ENCODE measurements around the gene PSKH1. TPM values are rescaled to one million over a fixed set of nuclear protein-coding genes. Genes with fewer than 3 reads are reported as not detected.
A peak's percentile ranks its signal among the peaks of the same experiment; 100 is the strongest.
"Not testable (repeated sequence)": the region's sequence is repeated elsewhere in the genome, so short reads cannot be mapped to it uniquely, and the experiment has no call there.

Gene PSKH1
- total RNA-seq, 1 experiment from 2014 or later, result 21.7 TPM

DNA sequence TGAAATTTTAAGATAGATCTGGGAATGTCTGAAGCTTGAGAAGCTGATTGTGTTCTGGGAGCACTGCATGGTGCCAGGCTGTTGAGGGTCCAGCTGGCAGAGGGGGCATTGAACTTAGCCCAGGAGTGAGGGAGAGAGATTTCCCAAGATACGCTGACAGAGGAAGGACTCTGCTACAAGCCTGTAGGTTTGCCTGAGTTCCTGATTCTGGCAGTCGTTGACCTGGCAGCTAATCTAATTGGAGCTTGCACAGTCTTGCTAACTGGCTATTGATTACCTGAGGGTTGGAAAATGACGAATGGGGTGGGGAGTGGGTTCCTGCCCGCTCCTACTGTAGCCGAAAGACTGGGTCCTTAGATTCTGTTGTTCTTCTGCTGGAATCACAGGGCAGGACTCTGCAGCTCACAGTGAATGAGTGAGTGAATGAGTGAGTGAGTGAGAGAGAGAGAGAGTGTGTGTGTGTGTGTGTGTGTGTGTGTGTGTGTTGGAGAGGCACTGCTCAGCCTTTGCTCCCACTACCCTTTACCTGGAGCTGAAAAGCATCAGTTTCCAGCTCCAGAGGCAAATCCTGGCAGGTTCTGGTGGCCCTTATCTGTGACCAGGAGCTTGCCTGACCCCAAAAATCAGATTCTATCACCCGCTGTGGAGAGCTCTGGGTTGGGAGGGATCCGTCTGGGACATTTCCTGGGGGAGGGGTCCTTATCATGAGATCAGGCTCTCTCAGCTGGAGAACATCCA lies 21.9 kb downstream of the PSKH1 start:
- Mint-ChIP-seq H3K27me3 (ENCODE audit: insufficient read depth, unreplicated experiment) (no peaks in the 10 kb centered on the region), H3K4me1 (ENCODE audit: insufficient read depth, unreplicated experiment) (peaks cover 15% of the 10 kb centered on the region), H3K4me3 (ENCODE audit: unreplicated experiment) (no peak overlapping the region), H3K27ac (ENCODE audit: low read depth, unreplicated experiment) (no peak overlapping the region), H3K36me3 (ENCODE audit: insufficient read depth, unreplicated experiment) (peaks cover 29% of the 10 kb centered on the region), H3K9me3 (ENCODE audit: unreplicated experiment) (no peaks in the 10 kb centered on the region)
- intact Hi-C loops (cut with micrococcal nuclease), result loop anchor here (5.0 kb wide), 1 partner anchor 73 kb away; the partner anchor contains the start of gene THAP11
- ChIA-PET CTCF (interaction anchor here (0.6 to 1.6 kb wide), 10 partner anchors 12 to 606 kb away, joined by 3 to 4 read pairs (median 3); no protein-coding TSS in a partner anchor), POLR2A (interaction anchor here (0.7 to 1.9 kb wide), 4 partner anchors 14 to 151 kb away, joined by 3 to 7 read pairs (median 3); partner anchors contain the start of genes PSKH1 and PSMB10)
- no peak for DNase-seq (ENCODE audit: unreplicated experiment)
- TF ChIP-seq, protein P1, sequence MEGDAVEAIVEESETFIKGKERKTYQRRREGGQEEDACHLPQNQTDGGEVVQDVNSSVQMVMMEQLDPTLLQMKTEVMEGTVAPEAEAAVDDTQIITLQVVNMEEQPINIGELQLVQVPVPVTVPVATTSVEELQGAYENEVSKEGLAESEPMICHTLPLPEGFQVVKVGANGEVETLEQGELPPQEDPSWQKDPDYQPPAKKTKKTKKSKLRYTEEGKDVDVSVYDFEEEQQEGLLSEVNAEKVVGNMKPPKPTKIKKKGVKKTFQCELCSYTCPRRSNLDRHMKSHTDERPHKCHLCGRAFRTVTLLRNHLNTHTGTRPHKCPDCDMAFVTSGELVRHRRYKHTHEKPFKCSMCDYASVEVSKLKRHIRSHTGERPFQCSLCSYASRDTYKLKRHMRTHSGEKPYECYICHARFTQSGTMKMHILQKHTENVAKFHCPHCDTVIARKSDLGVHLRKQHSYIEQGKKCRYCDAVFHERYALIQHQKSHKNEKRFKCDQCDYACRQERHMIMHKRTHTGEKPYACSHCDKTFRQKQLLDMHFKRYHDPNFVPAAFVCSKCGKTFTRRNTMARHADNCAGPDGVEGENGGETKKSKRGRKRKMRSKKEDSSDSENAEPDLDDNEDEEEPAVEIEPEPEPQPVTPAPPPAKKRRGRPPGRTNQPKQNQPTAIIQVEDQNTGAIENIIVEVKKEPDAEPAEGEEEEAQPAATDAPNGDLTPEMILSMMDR (IDR thresholded peaks at IDR 0.05; ENCODE audit: unreplicated experiment), result no peak
- no TSS peak for BruUV-seq (replicated peaks)

DNA sequence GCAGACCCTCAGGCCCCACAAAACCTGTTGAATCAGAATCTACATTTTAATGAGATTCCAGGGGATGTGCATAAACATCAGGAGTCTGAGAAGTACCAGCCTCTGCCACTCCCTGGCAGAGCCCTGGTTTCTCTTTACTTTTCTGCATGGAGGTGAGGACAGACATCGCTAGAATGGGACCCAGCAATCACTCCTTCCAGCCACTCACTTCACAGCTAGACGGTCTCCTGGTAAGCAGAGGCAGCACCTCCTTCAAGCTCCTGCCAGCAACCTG lies 22.4 kb downstream of the PSKH1 start:
- H3K4me1 Mint-ChIP-seq (ENCODE audit: insufficient read depth, unreplicated experiment), result peaks cover 15% of the 10 kb centered on the region
- not testable (repeated sequence) for BruUV-seq (replicated peaks); DNase-seq (ENCODE audit: unreplicated experiment); H3K27me3 Mint-ChIP-seq (ENCODE audit: insufficient read depth, unreplicated experiment); H3K4me3 Mint-ChIP-seq (ENCODE audit: unreplicated experiment); H3K27ac Mint-ChIP-seq (ENCODE audit: low read depth, unreplicated experiment); H3K9me3 Mint-ChIP-seq (ENCODE audit: unreplicated experiment)
- ChIA-PET CTCF (interaction anchor here (0.6 to 1.6 kb wide), 7 partner anchors 11 to 607 kb away, joined by 3 to 4 read pairs (median 3); no protein-coding TSS in a partner anchor), POLR2A (interaction anchor here (0.7 to 1.9 kb wide), 4 partner anchors 14 to 151 kb away, joined by 3 to 7 read pairs (median 3); partner anchors contain the start of genes PSKH1 and PSMB10)
- H3K36me3 Mint-ChIP-seq (ENCODE audit: insufficient read depth, unreplicated experiment), result peaks cover 26% of the 10 kb centered on the region
- intact Hi-C loops (cut with micrococcal nuclease), result loop anchor here (5.0 kb wide), 1 partner anchor 73 kb away; the partner anchor contains the start of gene THAP11

DNA sequence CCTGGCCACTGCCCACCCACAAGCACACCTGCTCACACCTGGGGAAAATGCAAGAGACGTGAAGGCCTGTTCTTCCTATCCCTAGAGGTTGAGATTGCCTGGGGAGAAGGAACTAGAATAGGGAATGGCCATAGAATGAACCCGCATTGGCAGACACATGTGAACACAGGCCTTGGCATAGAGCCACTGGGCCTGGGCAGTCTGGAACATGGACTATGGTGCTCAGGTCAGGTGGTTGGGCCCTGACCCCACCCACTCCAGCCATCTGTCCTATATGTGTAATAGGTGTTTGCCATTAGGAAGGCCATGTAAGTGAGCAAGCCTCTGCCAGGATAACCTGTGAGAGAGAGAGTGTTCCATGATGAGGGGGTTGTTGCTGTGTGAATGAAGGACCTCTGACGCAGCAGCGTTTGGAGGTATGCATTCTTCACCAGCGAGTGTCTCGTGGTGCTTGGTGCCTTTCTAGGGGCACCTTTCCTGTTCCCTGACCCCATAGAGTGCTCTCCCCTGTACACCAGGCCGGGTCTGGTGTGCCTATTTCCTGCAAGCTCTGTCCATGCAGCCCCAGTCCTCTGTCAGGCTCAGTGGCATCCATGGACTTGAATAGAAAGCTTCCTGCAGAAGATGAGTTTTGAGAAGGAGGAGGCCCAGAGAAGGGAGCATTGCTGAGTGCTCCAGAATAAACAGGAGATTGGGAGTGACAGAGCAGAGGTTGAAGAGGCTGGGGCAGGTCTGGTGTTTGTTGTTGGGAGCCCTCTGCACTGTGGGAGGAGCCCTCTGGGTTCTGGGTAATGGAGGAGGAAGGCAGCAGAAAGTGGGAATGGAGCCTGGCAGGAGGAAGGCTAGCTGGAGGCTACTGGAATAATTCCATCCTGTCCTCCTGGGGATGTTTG lies 23.0 kb downstream of the PSKH1 start:
- Mint-ChIP-seq H3K36me3 (ENCODE audit: insufficient read depth, unreplicated experiment) (peaks cover 21% of the 10 kb centered on the region), H3K4me1 (ENCODE audit: insufficient read depth, unreplicated experiment) (peaks cover 15% of the 10 kb centered on the region), H3K27ac (ENCODE audit: low read depth, unreplicated experiment) (no peak overlapping the region), H3K9me3 (ENCODE audit: unreplicated experiment) (no peaks in the 10 kb centered on the region), H3K4me3 (ENCODE audit: unreplicated experiment) (no peak overlapping the region), H3K27me3 (ENCODE audit: insufficient read depth, unreplicated experiment) (no peaks in the 10 kb centered on the region)
- no peak for DNase-seq (ENCODE audit: unreplicated experiment)
- CTCF ChIA-PET, result interaction anchor here (0.6 to 1.6 kb wide), 8 partner anchors 12 to 607 kb away, joined by 3 to 4 read pairs (median 3); no protein-coding TSS in a partner anchor
- intact Hi-C loops (cut with micrococcal nuclease), result loop anchor here (5.0 kb wide), 1 partner anchor 74 kb away; the partner anchor contains the start of gene THAP11
- BruUV-seq (replicated peaks), result no TSS peak
- POLR2A ChIA-PET, result interaction anchor here (0.5 to 1.9 kb wide), 4 partner anchors 20 to 200 kb away, joined by 3 to 7 read pairs (median 3); partner anchors contain the start of genes PSKH1 and PSMB10
- TF ChIP-seq, protein P1 (IDR thresholded peaks at IDR 0.05; ENCODE audit: unreplicated experiment), result no peak

DNA sequence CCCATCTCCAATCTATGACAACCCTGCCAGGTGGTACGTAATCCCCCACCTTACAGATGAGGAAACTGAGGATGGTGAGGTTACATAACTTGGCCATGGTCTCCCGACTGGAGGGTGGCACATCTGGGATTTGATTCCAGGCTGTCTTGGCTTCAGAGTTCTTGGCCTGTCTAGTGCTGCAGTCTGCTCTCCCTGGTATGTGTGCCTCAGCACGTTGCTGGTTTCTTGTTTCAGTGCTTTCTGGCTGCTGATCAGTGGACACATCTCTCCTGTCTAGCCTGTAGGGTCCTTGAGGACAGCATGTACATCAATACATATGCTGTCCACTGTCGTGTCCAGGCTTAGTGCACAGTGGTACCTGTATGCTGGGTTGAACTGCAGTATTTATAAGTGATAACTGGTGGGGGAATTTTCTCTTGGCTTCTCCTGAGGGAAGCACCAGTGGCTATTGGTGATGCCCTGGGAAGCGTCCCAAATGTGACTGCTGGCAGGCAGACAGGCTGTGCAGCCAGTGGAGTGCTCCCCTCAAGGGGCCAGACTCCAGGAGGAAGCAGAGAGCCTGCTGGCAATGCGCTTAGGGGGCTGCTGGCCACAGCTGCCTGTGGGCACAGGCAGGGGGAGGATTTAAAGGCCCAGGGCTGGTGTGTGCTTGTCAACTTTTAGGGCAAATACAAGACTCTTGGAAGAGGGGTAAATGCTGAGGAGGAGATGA lies 24.2 kb downstream of the PSKH1 start:
- ChIA-PET CTCF (interaction anchor here (0.8 to 1.7 kb wide), 7 partner anchors 10 to 147 kb away, joined by 3 to 12 read pairs (median 4); no protein-coding TSS in a partner anchor), POLR2A (interaction anchor here (0.7 to 1.6 kb wide), 6 partner anchors 18 to 73 kb away, joined by 3 to 10 read pairs (median 4); partner anchors contain the start of genes PSKH1 and PSMB10)
- DNase-seq (ENCODE audit: unreplicated experiment), result no peak
- no peaks in the 10 kb centered on the region for H3K27me3 Mint-ChIP-seq (ENCODE audit: insufficient read depth, unreplicated experiment)
- H3K4me3 Mint-ChIP-seq (ENCODE audit: unreplicated experiment), result no peak overlapping the region
- peak overlapping the region; percentile 65 for H3K27ac Mint-ChIP-seq (ENCODE audit: low read depth, unreplicated experiment)
- intact Hi-C loops (cut with micrococcal nuclease), result loop anchor here (5.0 kb wide), 1 partner anchor 75 kb away; the partner anchor contains the start of gene THAP11
- no peaks in the 10 kb centered on the region for H3K9me3 Mint-ChIP-seq (ENCODE audit: unreplicated experiment)
- H3K36me3 Mint-ChIP-seq (ENCODE audit: insufficient read depth, unreplicated experiment), result peaks cover 21% of the 10 kb centered on the region
- BruUV-seq (replicated peaks), result no TSS peak
- H3K4me1 Mint-ChIP-seq (ENCODE audit: insufficient read depth, unreplicated experiment), result peaks cover 15% of the 10 kb centered on the region
- TF ChIP-seq, protein P1 (IDR thresholded peaks at IDR 0.05; ENCODE audit: unreplicated experiment), result no peak
